Measurements from ENCODE around the gene AHCYL2. TPM values are rescaled to one million over a fixed set of nuclear protein-coding genes. Genes with fewer than 3 reads are reported as not detected.

Gene AHCYL2
- total and polyA plus RNA-seq, 2 donors (not counting 3 experiments of a cell fraction or from before 2014, with no cell fraction given), result 10.8 to 13.5 TPM

- no TSS peak for BruUV-seq (replicated peaks)
- Histone ChIP-seq H3K4me2 (ENCODE audit: insufficient read depth, low read length) (no peak overlapping the region), H3K27ac (ENCODE audit: insufficient read depth, low read depth, low read length) (no peak overlapping the region), H3K9me1 (replicated peaks; ENCODE audit: control insufficient read depth, extremely low read depth, insufficient read depth, low read length) (no peaks in the 10 kb centered on the region), H4K20me1 (replicated peaks; ENCODE audit: control insufficient read depth, extremely low read depth, insufficient read depth, low read length) (no peaks in the 10 kb centered on the region), H3K4me1 (ENCODE audit: control insufficient read depth, extremely low read depth, insufficient read depth, low read length) (peaks cover 10% of the 10 kb centered on the region), H3K36me3 (ENCODE audit: control insufficient read depth in 2 of 2, extremely low read depth in 1 of 2, insufficient read depth in 2 of 2, low read length in 2 of 2) (no peaks in the 10 kb centered on the region), H3K9me3 (replicated peaks; ENCODE audit: control insufficient read depth, insufficient read depth, low read length) (no peaks in the 10 kb centered on the region), H3K79me2 (ENCODE audit: control insufficient read depth, insufficient read depth, low read length) (no peaks in the 10 kb centered on the region), H3K27me3 (ENCODE audit: control insufficient read depth in 2 of 2, insufficient read depth in 2 of 2, low read length in 2 of 2) (no peaks in the 10 kb centered on the region), H3K9ac (replicated peaks; ENCODE audit: extremely low read depth, insufficient read depth, low read length) (no peak overlapping the region), H2AFZ (ENCODE audit: low read depth, low read length) (no peak overlapping the region), H3K4me3 (replicated peaks in 1 of 3; ENCODE audit: insufficient read depth in 1 of 3, low read depth in 1 of 3, low read length in 3 of 3) (no peak overlapping the region)
- intact Hi-C loops (cut with micrococcal nuclease), result no loop called here
- CTCF ChIA-PET, result interaction anchor here (0.8 to 6.9 kb wide), 13 partner anchors 8 to 156 kb away, joined by 3 to 85 read pairs (median 9); partner anchors contain the start of gene STRIP2
- dilution Hi-C loops (cut with MboI; ENCODE audit: extremely low pct_ligation_motif_present, low sequenced_read_pairs), result no loop called here
- no peak for TF ChIP-seq CTCF (IDR thresholded peaks at IDR 0.05; ENCODE audit: extremely low read depth in 1 of 2, insufficient read depth in 1 of 2, low read depth in 1 of 2, low read length in 2 of 2)
- TF ChIP-seq, protein P1, sequence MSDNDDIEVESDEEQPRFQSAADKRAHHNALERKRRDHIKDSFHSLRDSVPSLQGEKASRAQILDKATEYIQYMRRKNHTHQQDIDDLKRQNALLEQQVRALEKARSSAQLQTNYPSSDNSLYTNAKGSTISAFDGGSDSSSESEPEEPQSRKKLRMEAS (IDR thresholded peaks at IDR 0.05; ENCODE audit: insufficient read depth, insufficient read length), result no peak
- no peak for TF ChIP-seq MYC (IDR thresholded peaks at IDR 0.05; ENCODE audit: low read depth, low read length)
- TF ChIP-seq POLR2AphosphoS5 (IDR thresholded peaks at IDR 0.05; ENCODE audit: insufficient read depth, low read depth, low read length), result no peak
- no peak for TF ChIP-seq POLR2A (IDR thresholded peaks at IDR 0.05; ENCODE audit: low read depth, low read length)
- TF ChIP-seq JUN (IDR thresholded peaks at IDR 0.05; ENCODE audit: borderline replicate concordance, insufficient read depth, insufficient read length, low read depth), result no peak
- no peak for TF ChIP-seq GATA2 (IDR thresholded peaks at IDR 0.05; ENCODE audit: insufficient read depth, insufficient read length, low read depth, low read length)
- TF ChIP-seq EZH2 (IDR thresholded peaks at IDR 0.05; ENCODE audit: borderline replicate concordance, low read depth, low read length, severe bottlenecking), result no peak
- no peak for TF ChIP-seq FOS (IDR thresholded peaks at IDR 0.05; ENCODE audit: borderline replicate concordance, insufficient read depth, low read length)
- no peak for FAIRE-seq
- DNase-seq (ENCODE audit: low read depth, low spot score), result no peak
- POLR2A ChIA-PET, result no interaction called here
These were observed 150.5 kb downstream of the AHCYL2 start for GRCh38 chr7:129375141-129375938.
